GM06990 (cell line): ENCODE data around the gene DDX10.
"Not testable (repeated sequence)": the region's sequence is repeated elsewhere in the genome, so short reads cannot be mapped to it uniquely, and the experiment has no call there.

Experiments used
- DNase-seq: peaks from one replicate; pipeline ENCODE4 v3.0.0-alpha.2; 2011; ENCODE audit not compliant: insufficient read length; ENCODE audit errors: extremely low read depth
- H3K27me3 ChIP-seq: replicated peaks from 2 replicates; pipeline ENCODE4 v1.6.0; 2011; ENCODE audit warnings: low read length; ENCODE audit not compliant: control insufficient read depth, insufficient read depth
- H3K36me3 ChIP-seq: 2 replicates; pipeline ENCODE4 v1.5.1; 2011; ENCODE audit warnings: low read length; ENCODE audit not compliant: control insufficient read depth, insufficient read depth
- H3K4me3 ChIP-seq: replicated peaks from 2 replicates; pipeline ENCODE4 v1.5.1; 2011; ENCODE audit warnings: low read depth, mild to moderate bottlenecking, control low read depth, low read length
- TF ChIP-seq, protein P1 (sequence below): IDR thresholded peaks from 2 replicates; pipeline ENCODE4 v1.5.1; 2011; ENCODE audit warnings: low read length, control low read depth, mild to moderate bottlenecking, inconsistent platforms; ENCODE audit not compliant: insufficient read depth, poor library complexity, severe bottlenecking

DDX10 gene

GRCh38 chr11:108817976-108818375 lies 153.1 kb downstream of the DDX10 start:
- TF ChIP-seq, protein P1, sequence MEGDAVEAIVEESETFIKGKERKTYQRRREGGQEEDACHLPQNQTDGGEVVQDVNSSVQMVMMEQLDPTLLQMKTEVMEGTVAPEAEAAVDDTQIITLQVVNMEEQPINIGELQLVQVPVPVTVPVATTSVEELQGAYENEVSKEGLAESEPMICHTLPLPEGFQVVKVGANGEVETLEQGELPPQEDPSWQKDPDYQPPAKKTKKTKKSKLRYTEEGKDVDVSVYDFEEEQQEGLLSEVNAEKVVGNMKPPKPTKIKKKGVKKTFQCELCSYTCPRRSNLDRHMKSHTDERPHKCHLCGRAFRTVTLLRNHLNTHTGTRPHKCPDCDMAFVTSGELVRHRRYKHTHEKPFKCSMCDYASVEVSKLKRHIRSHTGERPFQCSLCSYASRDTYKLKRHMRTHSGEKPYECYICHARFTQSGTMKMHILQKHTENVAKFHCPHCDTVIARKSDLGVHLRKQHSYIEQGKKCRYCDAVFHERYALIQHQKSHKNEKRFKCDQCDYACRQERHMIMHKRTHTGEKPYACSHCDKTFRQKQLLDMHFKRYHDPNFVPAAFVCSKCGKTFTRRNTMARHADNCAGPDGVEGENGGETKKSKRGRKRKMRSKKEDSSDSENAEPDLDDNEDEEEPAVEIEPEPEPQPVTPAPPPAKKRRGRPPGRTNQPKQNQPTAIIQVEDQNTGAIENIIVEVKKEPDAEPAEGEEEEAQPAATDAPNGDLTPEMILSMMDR = no peak
- DNase-seq = no peak
- Histone ChIP-seq H3K27me3 (no peaks in the 10 kb centered on the region), H3K36me3 (no peaks in the 10 kb centered on the region), H3K4me3 (no peak overlapping the region)

GRCh38 chr11:108818971-108819370 lies 154.1 kb downstream of the DDX10 start:
- no peak for DNase-seq
- H3K36me3 ChIP-seq = no peaks in the 10 kb centered on the region
- H3K4me3 ChIP-seq = no peak overlapping the region
- TF ChIP-seq, protein P1 = no peak
- H3K27me3 ChIP-seq = no peaks in the 10 kb centered on the region

- no peak overlapping the region for H3K4me3 ChIP-seq
- H3K36me3 ChIP-seq = no peaks in the 10 kb centered on the region
- TF ChIP-seq, protein P1 = no peak
- no peak for DNase-seq
- H3K27me3 ChIP-seq = no peaks in the 10 kb centered on the region
These were observed 155.1 kb downstream of the DDX10 start for GRCh38 chr11:108819957-108820356.

DNA sequence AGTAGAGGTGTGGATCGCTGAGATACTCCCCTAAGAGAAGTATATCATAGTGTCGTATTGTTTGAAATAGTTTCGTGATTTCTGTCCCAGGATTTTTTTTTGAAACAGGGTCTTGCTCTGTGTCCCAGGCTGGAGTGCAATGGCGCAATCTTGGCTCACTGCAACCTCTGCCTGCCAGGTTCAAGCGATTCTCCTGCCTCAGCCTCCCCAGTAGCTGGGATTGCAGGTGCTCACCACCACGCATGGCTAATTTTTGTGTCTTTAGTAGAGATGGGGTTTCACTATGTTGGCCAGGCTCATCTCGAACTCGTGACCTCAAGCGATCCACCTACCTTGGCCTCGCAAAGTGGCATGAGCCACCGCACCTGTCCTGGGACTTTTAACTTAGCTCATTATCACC lies 159.1 kb downstream of the DDX10 start:
- not testable (repeated sequence) for H3K27me3 ChIP-seq, DNase-seq, H3K36me3 ChIP-seq, H3K4me3 ChIP-seq

- no peaks in the 10 kb centered on the region for H3K36me3 ChIP-seq
- no peaks in the 10 kb centered on the region for H3K27me3 ChIP-seq
- DNase-seq = no peak
- TF ChIP-seq, protein P1 = no peak
- H3K4me3 ChIP-seq = no peak overlapping the region
These were observed 159.7 kb downstream of the DDX10 start for GRCh38 chr11:108824545-108824944.

- no peak for DNase-seq
- no peak overlapping the region for H3K4me3 ChIP-seq
- H3K27me3 ChIP-seq = no peaks in the 10 kb centered on the region
- H3K36me3 ChIP-seq = no peaks in the 10 kb centered on the region
- TF ChIP-seq, protein P1 = no peak
These were observed 160.5 kb downstream of the DDX10 start for GRCh38 chr11:108825381-108825780.
